ENCODE measurements around the gene UFL1.
"Not testable (repeated sequence)": the region's sequence is repeated elsewhere in the genome, so short reads cannot be mapped to it uniquely, and the experiment has no call there.

DNA sequence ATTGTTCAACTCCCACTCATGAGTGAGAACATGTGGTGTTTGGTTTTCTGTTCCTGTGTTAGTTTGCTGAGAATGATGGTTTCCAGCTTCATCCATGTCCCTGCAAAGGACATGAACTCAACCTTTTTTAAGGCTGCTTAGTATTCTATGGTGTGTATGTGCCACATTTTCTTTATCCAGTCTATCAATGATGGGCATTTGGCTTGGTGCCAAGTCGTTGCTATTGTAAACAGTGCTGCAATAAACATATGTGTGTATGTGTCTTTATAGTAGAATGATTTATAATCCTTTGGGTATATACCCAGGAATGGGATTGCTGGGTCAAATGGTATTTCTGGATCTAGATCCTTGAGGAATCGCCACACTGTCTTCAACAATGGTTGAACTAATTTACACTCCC, 49.3 kb upstream of the UFL1 start:
- TF ChIP-seq, protein P1, sequence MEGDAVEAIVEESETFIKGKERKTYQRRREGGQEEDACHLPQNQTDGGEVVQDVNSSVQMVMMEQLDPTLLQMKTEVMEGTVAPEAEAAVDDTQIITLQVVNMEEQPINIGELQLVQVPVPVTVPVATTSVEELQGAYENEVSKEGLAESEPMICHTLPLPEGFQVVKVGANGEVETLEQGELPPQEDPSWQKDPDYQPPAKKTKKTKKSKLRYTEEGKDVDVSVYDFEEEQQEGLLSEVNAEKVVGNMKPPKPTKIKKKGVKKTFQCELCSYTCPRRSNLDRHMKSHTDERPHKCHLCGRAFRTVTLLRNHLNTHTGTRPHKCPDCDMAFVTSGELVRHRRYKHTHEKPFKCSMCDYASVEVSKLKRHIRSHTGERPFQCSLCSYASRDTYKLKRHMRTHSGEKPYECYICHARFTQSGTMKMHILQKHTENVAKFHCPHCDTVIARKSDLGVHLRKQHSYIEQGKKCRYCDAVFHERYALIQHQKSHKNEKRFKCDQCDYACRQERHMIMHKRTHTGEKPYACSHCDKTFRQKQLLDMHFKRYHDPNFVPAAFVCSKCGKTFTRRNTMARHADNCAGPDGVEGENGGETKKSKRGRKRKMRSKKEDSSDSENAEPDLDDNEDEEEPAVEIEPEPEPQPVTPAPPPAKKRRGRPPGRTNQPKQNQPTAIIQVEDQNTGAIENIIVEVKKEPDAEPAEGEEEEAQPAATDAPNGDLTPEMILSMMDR (conservative IDR thresholded peaks at IDR 0.05; ENCODE audit: low read length) = not testable (repeated sequence)
- TF ChIP-seq EZH2phosphoT487 (IDR thresholded peaks at IDR 0.05; ENCODE audit: borderline replicate concordance) = not testable (repeated sequence)
